ENCODE data around the gene MEX3C.

The MEX3C gene

DNA sequence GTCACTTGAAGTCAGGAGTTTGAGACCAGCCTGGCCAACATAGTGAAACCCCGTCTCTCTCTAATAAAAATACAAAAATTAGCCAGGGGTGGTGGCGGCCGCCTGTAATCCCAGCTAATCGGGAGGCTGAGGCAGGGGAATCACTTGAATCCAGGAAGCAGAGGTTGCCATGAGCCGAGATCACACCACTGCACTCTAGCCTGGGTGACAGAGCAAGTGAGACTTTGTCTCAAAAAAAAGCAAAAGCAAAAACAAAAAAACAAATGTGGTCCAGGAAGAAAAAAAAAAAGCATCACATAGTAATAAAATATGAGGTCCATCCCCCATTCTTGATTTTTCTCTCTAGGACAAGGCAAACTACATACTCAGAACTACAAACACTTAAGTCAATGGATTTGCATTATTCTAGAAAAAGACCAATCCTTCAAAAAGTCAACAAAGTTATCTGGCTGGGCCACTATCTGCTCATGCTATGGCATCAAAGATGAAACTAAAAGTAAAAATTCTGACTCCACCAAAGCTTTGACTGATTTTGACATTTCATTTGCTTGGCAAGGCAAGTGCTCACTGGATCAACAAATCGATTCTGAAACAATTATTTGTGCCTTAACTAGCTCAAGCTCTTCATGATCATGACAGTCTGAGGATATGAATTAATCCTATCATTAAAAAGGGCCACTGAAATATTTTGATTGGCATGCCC, 28.4 kb downstream of the MEX3C start:
- Histone ChIP-seq H3K4me3 (ENCODE audit: low read depth, low read length, poor library complexity, severe bottlenecking) (no peak overlapping the region), H3K27ac (ENCODE audit: low read depth, low read length, poor library complexity, severe bottlenecking) (peak overlapping the region; percentile 48), H3K4me2 (ENCODE audit: low read length) (no peak overlapping the region), H3K4me1 (ENCODE audit: insufficient read depth, low read length, severe bottlenecking) (peaks cover 21% of the 10 kb centered on the region), H3K9me2 (ENCODE audit: low read depth, low read length) (no peaks in the 10 kb centered on the region), H3K27me3 (ENCODE audit: insufficient read depth, low read length) (no peaks in the 10 kb centered on the region), H4K20me1 (ENCODE audit: insufficient read depth, low read length) (no peaks in the 10 kb centered on the region), H3K79me2 (ENCODE audit: insufficient read depth, low read length) (no peaks in the 10 kb centered on the region), H3K9ac (ENCODE audit: low read length) (no peak overlapping the region), H3K36me3 (ENCODE audit: insufficient read depth, low read length) (peaks cover 15% of the 10 kb centered on the region), H3K9me3 (ENCODE audit: low read length) (no peaks in the 10 kb centered on the region), H3F3A (ENCODE audit: insufficient read depth, low read length) (0 out of 2 replicates have a peak, but pooled peaks cover 8% of the 10 kb centered on the region), H2AFZ (ENCODE audit: low read length) (no peak overlapping the region)
- no peak for TF ChIP-seq EZH2 (IDR thresholded peaks at IDR 0.05; ENCODE audit: borderline replicate concordance, low read length)
- TF ChIP-seq, protein P1, sequence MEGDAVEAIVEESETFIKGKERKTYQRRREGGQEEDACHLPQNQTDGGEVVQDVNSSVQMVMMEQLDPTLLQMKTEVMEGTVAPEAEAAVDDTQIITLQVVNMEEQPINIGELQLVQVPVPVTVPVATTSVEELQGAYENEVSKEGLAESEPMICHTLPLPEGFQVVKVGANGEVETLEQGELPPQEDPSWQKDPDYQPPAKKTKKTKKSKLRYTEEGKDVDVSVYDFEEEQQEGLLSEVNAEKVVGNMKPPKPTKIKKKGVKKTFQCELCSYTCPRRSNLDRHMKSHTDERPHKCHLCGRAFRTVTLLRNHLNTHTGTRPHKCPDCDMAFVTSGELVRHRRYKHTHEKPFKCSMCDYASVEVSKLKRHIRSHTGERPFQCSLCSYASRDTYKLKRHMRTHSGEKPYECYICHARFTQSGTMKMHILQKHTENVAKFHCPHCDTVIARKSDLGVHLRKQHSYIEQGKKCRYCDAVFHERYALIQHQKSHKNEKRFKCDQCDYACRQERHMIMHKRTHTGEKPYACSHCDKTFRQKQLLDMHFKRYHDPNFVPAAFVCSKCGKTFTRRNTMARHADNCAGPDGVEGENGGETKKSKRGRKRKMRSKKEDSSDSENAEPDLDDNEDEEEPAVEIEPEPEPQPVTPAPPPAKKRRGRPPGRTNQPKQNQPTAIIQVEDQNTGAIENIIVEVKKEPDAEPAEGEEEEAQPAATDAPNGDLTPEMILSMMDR (IDR thresholded peaks at IDR 0.05; ENCODE audit: low read length), result no peak

DNA sequence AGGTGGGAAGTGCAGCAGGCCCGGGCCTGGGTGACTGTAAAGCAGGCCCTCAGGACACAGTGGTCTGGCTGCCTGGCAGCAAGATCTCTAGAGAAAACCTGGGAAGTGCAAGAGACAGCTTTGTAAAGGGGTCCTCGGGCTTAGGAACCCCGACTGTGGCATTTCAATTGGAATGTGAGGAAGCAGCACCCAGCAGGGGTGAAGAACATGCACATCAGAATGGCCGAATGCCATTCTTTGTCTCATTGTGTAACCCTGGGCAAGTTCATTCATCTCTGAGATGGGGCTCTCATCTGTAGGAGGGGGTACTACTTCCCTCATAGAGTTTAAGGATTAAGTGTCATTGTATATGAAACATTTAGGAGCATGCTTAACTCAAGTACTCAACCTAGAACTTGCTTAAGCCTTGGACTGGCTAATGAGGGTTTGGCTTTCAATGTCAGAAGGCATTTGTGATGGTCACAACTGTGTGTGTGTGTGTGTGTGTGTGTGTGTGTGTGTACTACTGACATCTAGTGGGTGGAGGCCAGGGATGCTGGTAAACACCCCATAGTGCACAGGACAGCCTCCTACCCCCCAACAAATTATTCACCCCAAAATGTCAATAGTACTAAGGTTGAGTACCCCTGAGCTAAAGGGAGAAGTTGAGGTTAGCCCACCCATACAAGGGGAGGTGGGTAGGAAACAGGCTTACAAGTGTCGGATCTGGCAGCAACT, 29.3 kb downstream of the MEX3C start:
- Histone ChIP-seq H3K4me3 (ENCODE audit: low read depth, low read length, poor library complexity, severe bottlenecking) (no peak overlapping the region), H3K9me3 (ENCODE audit: low read length) (no peaks in the 10 kb centered on the region), H3K36me3 (ENCODE audit: insufficient read depth, low read length) (peaks cover 6% of the 10 kb centered on the region; the same call in 1 of the 2 replicates), H3K79me2 (ENCODE audit: insufficient read depth, low read length) (no peaks in the 10 kb centered on the region), H3K4me2 (ENCODE audit: low read length) (no peak overlapping the region), H4K20me1 (ENCODE audit: insufficient read depth, low read length) (no peaks in the 10 kb centered on the region), H3K27ac (ENCODE audit: low read depth, low read length, poor library complexity, severe bottlenecking) (peak overlapping the region; percentile 40), H3K4me1 (ENCODE audit: insufficient read depth, low read length, severe bottlenecking) (peaks cover 31% of the 10 kb centered on the region), H3F3A (ENCODE audit: insufficient read depth, low read length) (0 out of 2 replicates have a peak, but pooled peaks cover 8% of the 10 kb centered on the region), H3K27me3 (ENCODE audit: insufficient read depth, low read length) (no peaks in the 10 kb centered on the region), H2AFZ (ENCODE audit: low read length) (no peak overlapping the region), H3K9me2 (ENCODE audit: low read depth, low read length) (no peaks in the 10 kb centered on the region), H3K9ac (ENCODE audit: low read length) (no peak overlapping the region)
- TF ChIP-seq EZH2 (IDR thresholded peaks at IDR 0.05; ENCODE audit: borderline replicate concordance, low read length), result no peak
- TF ChIP-seq, protein P1 (IDR thresholded peaks at IDR 0.05; ENCODE audit: low read length), result peak; percentile 62

GRCh38 chr18:51165296-51165695, 32.2 kb downstream of the MEX3C start:
- no peaks in the 10 kb centered on the region for H3K27me3 ChIP-seq (ENCODE audit: insufficient read depth, low read length)
- peak overlapping the region; percentile 59 for H3K27ac ChIP-seq (ENCODE audit: low read depth, low read length, poor library complexity, severe bottlenecking)
- H3K9ac ChIP-seq (ENCODE audit: low read length), result no peak overlapping the region
- H2AFZ ChIP-seq (ENCODE audit: low read length), result no peak overlapping the region
- no peaks in the 10 kb centered on the region for H3K9me2 ChIP-seq (ENCODE audit: low read depth, low read length)
- peaks cover 46% of the 10 kb centered on the region for H3K4me1 ChIP-seq (ENCODE audit: insufficient read depth, low read length, severe bottlenecking)
- no peaks in the 10 kb centered on the region for H4K20me1 ChIP-seq (ENCODE audit: insufficient read depth, low read length)
- H3K79me2 ChIP-seq (ENCODE audit: insufficient read depth, low read length), result no peaks in the 10 kb centered on the region
- 0 out of 2 replicates have a peak, but pooled peaks cover 5% of the 10 kb centered on the region for H3F3A ChIP-seq (ENCODE audit: insufficient read depth, low read length)
- no peaks in the 10 kb centered on the region for H3K9me3 ChIP-seq (ENCODE audit: low read length)
- H3K4me3 ChIP-seq (ENCODE audit: low read depth, low read length, poor library complexity, severe bottlenecking), result no peak overlapping the region
- no peak for TF ChIP-seq EZH2 (IDR thresholded peaks at IDR 0.05; ENCODE audit: borderline replicate concordance, low read length)
- TF ChIP-seq, protein P1 (IDR thresholded peaks at IDR 0.05; ENCODE audit: low read length), result no peak
- no peak overlapping the region for H3K4me2 ChIP-seq (ENCODE audit: low read length)
- no peaks in the 10 kb centered on the region for H3K36me3 ChIP-seq (ENCODE audit: insufficient read depth, low read length)

Data from OCI-LY1 (cell line).